Kidney epithelial cell (primary cell): Measurements from ENCODE around the gene PACRG. TPM values are rescaled to one million over a fixed set of nuclear protein-coding genes. Genes with fewer than 3 reads are reported as not detected.

ENCODE experiments used
- DNase-seq: peaks from one replicate; pipeline ENCODE4 v3.0.0-alpha.2; 2010; ENCODE audit warnings: low read depth
- H3K27me3 ChIP-seq: 2 replicates; pipeline ENCODE4 v1.6.0; 2011; ENCODE audit warnings: low read length; ENCODE audit not compliant: control insufficient read depth, insufficient read depth
- H3K36me3 ChIP-seq: 2 replicates; pipeline ENCODE4 v1.5.1; 2011; ENCODE audit warnings: low read length; ENCODE audit not compliant: control insufficient read depth, insufficient read depth
- H3K4me3 ChIP-seq: 2 replicates; pipeline ENCODE4 v1.5.1; 2011; ENCODE audit warnings: low read depth, mild to moderate bottlenecking, control low read depth, low read length
- total RNA-seq: library from RNA; depleted of rRNA; stranded (reverse); fragments of >200 nt; gene quantifications from 2 replicates; pipeline ENCODE4 v1.2.3, GENCODE V29; 2015
- TF ChIP-seq, protein P1 (sequence below): IDR thresholded peaks from 2 replicates; pipeline ENCODE4 v1.5.1; 2011; ENCODE audit warnings: mild to moderate bottlenecking, moderate library complexity, low read length, control low read depth, inconsistent platforms; ENCODE audit not compliant: insufficient read depth, poor library complexity, severe bottlenecking

Gene PACRG
- total RNA-seq, 1 donor from 2014 or later = 0.29 TPM

GRCh38 chr6:163149279-163149848, 421.6 kb downstream of the PACRG start:
- no peaks in the 10 kb centered on the region for H3K36me3 ChIP-seq
- H3K4me3 ChIP-seq = no peak overlapping the region
- DNase-seq = no peak
- H3K27me3 ChIP-seq = no peaks in the 10 kb centered on the region
- TF ChIP-seq, protein P1, sequence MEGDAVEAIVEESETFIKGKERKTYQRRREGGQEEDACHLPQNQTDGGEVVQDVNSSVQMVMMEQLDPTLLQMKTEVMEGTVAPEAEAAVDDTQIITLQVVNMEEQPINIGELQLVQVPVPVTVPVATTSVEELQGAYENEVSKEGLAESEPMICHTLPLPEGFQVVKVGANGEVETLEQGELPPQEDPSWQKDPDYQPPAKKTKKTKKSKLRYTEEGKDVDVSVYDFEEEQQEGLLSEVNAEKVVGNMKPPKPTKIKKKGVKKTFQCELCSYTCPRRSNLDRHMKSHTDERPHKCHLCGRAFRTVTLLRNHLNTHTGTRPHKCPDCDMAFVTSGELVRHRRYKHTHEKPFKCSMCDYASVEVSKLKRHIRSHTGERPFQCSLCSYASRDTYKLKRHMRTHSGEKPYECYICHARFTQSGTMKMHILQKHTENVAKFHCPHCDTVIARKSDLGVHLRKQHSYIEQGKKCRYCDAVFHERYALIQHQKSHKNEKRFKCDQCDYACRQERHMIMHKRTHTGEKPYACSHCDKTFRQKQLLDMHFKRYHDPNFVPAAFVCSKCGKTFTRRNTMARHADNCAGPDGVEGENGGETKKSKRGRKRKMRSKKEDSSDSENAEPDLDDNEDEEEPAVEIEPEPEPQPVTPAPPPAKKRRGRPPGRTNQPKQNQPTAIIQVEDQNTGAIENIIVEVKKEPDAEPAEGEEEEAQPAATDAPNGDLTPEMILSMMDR = no peak

DNA sequence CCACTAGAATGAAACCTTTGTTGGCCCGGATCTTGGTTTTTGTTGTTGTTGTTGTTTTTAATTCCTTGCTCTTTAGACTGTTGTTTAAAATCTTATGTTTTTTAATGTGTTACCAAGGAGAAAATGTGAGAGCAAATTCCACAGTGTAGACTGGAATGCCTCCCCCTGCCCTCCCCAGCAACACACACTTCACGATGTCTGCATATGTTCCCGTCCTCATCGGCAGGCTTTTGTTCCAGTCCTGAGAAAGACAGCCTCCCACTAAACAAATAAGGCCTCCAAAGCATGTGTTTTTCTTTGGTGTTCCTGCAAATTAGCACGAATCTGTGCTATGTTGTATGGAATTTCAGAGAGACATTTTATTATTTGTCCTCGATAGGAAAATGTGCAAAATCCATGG, 423.4 kb downstream of the PACRG start:
- H3K4me3 ChIP-seq = no peak overlapping the region
- no peak for DNase-seq
- TF ChIP-seq, protein P1 = no peak
- H3K27me3 ChIP-seq = no peaks in the 10 kb centered on the region
- no peaks in the 10 kb centered on the region for H3K36me3 ChIP-seq

GRCh38 chr6:163152701-163153100, 424.9 kb downstream of the PACRG start:
- H3K36me3 ChIP-seq = no peaks in the 10 kb centered on the region
- no peak overlapping the region for H3K4me3 ChIP-seq
- no peak for DNase-seq
- TF ChIP-seq, protein P1 = no peak
- no peaks in the 10 kb centered on the region for H3K27me3 ChIP-seq

- no peaks in the 10 kb centered on the region for H3K27me3 ChIP-seq
- TF ChIP-seq, protein P1 = no peak
- no peaks in the 10 kb centered on the region for H3K36me3 ChIP-seq
- H3K4me3 ChIP-seq = no peak overlapping the region
- DNase-seq = no peak
These were observed 431.3 kb downstream of the PACRG start for GRCh38 chr6:163159110-163159509.

GRCh38 chr6:163159689-163160088, 431.9 kb downstream of the PACRG start:
- H3K4me3 ChIP-seq = no peak overlapping the region
- H3K27me3 ChIP-seq = no peaks in the 10 kb centered on the region
- H3K36me3 ChIP-seq = no peaks in the 10 kb centered on the region
- DNase-seq = no peak
- TF ChIP-seq, protein P1 = no peak

DNA sequence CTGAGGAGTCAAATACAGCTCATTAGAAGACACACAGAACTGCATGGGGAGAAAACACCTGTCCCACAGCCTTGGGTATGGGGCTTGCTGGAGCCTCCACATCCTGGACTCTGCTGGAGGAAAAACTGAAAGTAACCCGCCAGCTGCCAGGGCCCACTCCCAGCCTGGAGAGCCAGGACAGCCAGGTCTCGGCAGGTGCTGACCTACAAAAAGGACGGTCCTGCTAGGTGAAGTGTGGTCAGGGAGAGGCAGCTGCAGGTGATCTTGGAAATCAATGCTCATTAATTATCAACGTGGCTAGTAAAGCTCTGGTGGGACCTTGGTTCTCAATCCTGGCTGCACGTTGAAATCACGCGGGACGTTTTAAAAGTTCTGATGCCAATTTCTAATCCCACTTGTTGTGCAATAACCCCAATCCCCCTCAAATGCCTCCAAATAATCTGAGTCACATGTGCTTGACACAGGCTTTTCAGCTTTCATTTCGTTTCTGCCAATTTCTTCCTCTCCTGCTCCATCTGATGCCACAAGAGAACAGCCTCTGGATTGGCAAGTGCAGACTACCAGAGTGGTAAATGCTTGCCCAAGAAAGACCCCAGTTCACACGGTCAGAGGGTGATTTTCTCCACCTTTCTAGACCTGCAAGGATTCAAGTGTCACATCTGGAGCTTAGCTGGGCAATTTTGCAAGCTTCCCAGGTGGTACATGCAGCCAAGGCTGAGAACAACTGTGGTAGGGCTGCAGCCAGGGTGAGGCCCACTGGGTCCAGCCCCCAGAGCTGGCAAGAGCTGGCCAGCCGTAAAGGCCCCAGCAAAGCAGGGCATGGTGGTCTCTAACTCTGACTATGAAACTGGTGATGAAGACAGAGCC, 434.5 kb downstream of the PACRG start:
- TF ChIP-seq, protein P1 = no peak
- no peak overlapping the region for H3K4me3 ChIP-seq

More for the DNA sequence above, 434.5 kb downstream of the PACRG start:
- H3K36me3 ChIP-seq = no peaks in the 10 kb centered on the region
- no peak for DNase-seq
- H3K27me3 ChIP-seq = no peaks in the 10 kb centered on the region
